Measurements from ENCODE around the gene LAMA4. TPM values are rescaled to one million over a fixed set of nuclear protein-coding genes. Genes with fewer than 3 reads are reported as not detected.

The LAMA4 gene
- total and polyA plus RNA-seq, 8 donors: 9.7 to 324 (median 43.9) TPM

DNA sequence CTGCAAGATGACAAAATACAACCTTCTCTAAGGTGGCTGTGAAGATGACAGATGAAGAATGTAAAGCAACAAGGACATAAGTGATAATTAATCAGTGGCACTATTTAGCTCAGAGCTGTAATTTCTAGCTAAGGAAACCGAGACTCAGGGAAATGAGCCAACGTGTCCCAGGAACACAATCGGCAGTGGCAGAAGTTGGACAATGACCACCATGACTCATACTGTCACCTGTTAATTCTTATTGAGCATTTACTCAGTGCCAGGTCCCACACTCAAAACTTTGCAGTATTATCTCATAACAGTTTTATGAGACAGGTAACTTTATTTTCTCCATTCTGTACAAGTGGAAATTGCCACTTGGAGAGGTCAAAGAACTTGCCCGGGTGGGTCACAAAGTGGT, 55.8 kb downstream of the LAMA4 start:
- no peak for DNase-seq
- Histone ChIP-seq H3K27me3 (no peaks in the 10 kb centered on the region), H3K36me3 (peaks cover 0 to 20% (median 0%) of the 10 kb centered on the region in 4 donors), H3K4me1 (peaks cover 0 to 20% (median 7%) of the 10 kb centered on the region in 4 donors), H3K4me3 (no peak overlapping the region), H3K27ac (peak overlapping the region in 1 of 5 donors; percentile 43), H3K9me3 (no peaks in the 10 kb centered on the region)
- TF ChIP-seq EP300 (IDR thresholded peaks at IDR 0.05): no peak
- TF ChIP-seq POLR2AphosphoS5 (IDR thresholded peaks at IDR 0.05): no peak
- TF ChIP-seq POLR2A (IDR thresholded peaks at IDR 0.05): no peak
- TF ChIP-seq, protein P1, sequence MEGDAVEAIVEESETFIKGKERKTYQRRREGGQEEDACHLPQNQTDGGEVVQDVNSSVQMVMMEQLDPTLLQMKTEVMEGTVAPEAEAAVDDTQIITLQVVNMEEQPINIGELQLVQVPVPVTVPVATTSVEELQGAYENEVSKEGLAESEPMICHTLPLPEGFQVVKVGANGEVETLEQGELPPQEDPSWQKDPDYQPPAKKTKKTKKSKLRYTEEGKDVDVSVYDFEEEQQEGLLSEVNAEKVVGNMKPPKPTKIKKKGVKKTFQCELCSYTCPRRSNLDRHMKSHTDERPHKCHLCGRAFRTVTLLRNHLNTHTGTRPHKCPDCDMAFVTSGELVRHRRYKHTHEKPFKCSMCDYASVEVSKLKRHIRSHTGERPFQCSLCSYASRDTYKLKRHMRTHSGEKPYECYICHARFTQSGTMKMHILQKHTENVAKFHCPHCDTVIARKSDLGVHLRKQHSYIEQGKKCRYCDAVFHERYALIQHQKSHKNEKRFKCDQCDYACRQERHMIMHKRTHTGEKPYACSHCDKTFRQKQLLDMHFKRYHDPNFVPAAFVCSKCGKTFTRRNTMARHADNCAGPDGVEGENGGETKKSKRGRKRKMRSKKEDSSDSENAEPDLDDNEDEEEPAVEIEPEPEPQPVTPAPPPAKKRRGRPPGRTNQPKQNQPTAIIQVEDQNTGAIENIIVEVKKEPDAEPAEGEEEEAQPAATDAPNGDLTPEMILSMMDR (IDR thresholded peaks at IDR 0.05): no peak
- intact Hi-C loops (cut with DNase I; ENCODE audit: low total_unique reads): no loop called here
- WGBS, 5 donors: 54 to 69% (median 61%) methylated on average over 4 of the region's 4 CpGs

DNA sequence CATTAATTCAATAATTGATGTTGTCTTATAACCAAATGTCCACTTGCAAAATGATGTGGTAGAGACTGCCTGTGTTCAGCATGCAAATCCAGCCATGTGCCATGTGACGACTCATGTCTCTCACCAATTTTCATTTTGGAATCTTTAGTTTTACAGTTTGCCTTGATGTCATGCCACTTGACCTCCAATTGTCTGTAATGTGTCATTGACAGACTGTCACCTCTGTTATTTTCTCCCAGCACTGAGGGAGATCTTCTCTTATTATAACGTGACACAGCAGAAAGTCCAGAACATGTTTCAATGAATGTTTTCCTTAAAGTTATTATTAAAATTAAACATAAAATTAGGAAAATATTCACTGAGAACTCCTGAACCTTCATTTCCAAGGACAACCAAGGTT, 56.7 kb downstream of the LAMA4 start:
- H3K9me3 ChIP-seq: no peaks in the 10 kb centered on the region
- no peaks in the 10 kb centered on the region for H3K27me3 ChIP-seq
- H3K36me3 ChIP-seq: peaks cover 0 to 23% (median 0%) of the 10 kb centered on the region in 4 donors
- TF ChIP-seq EP300 (IDR thresholded peaks at IDR 0.05): no peak
- TF ChIP-seq, protein P1 (IDR thresholded peaks at IDR 0.05): no peak
- TF ChIP-seq POLR2A (IDR thresholded peaks at IDR 0.05): no peak
- no peak for TF ChIP-seq POLR2AphosphoS5 (IDR thresholded peaks at IDR 0.05)
- no peak for DNase-seq
- H3K27ac ChIP-seq: no peak overlapping the region
- intact Hi-C loops (cut with DNase I; ENCODE audit: low total_unique reads): no loop called here
- H3K4me3 ChIP-seq: no peak overlapping the region
- 86 to 97% (median 94%) methylated on average over 2 of the region's 2 CpGs for WGBS, 5 donors
- H3K4me1 ChIP-seq: peaks cover 0 to 10% (median 1%) of the 10 kb centered on the region in 4 donors

DNA sequence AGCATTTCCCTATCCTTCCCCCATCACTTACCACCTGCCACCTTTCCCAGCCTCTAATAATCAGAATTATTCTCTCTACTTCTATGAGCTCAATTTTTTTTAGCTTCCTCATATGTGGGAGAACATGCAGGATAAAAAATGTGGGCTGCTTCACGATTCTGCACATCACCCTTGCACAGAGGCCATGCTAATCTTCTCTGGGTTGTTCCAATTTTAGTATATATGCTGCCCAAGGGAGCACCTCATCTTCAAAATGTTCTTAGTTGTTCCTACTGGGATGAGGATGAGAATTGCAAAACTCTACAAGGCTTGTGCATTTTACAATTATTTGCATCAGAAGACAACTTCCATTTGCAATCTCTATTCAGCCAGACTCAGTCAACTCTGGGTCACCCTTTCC, 58.1 kb downstream of the LAMA4 start:
- DNase-seq: no peak
- Histone ChIP-seq H3K27me3 (no peaks in the 10 kb centered on the region), H3K27ac (no peak overlapping the region), H3K36me3 (peaks cover 0 to 27% (median 4%) of the 10 kb centered on the region in 4 donors), H3K4me3 (no peak overlapping the region), H3K4me1 (peaks cover 0 to 10% (median 0%) of the 10 kb centered on the region in 4 donors), H3K9me3 (no peaks in the 10 kb centered on the region)
- 59 to 86% (median 76%) methylated on average over 1 of the region's 1 CpG for WGBS, 5 donors
- intact Hi-C loops (cut with DNase I; ENCODE audit: low total_unique reads): no loop called here
- no peak for TF ChIP-seq POLR2A (IDR thresholded peaks at IDR 0.05)
- TF ChIP-seq, protein P1 (IDR thresholded peaks at IDR 0.05): no peak
- TF ChIP-seq EP300 (IDR thresholded peaks at IDR 0.05): no peak
- TF ChIP-seq POLR2AphosphoS5 (IDR thresholded peaks at IDR 0.05): no peak

DNA sequence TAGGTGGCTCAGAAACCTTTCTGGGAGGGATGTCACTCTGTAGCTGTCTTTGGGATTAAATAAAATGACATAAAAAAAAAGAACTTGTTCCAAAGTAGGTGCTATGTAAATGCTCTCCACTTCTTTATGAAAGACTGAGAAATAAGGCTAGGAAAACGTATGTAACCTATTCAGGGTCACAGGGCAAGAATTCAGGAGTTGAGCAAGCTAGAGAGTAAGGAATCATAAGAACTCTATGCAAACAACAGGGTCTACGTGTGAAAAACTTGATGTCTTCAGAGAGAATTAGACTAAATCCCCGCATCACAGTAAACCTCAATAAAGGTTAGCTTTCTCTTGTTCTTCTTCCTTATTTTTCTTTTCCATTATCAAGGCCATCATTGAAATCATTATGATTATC, 59.2 kb downstream of the LAMA4 start:
- Histone ChIP-seq H3K9me3 (no peaks in the 10 kb centered on the region), H3K27me3 (no peaks in the 10 kb centered on the region), H3K36me3 (peaks cover 0 to 18% (median 6%) of the 10 kb centered on the region in 4 donors), H3K27ac (no peak overlapping the region), H3K4me3 (no peak overlapping the region), H3K4me1 (peaks cover 0 to 13% (median 2%) of the 10 kb centered on the region in 4 donors)
- no peak for DNase-seq
- TF ChIP-seq POLR2A (IDR thresholded peaks at IDR 0.05) (no peak), EP300 (IDR thresholded peaks at IDR 0.05) (no peak), POLR2AphosphoS5 (IDR thresholded peaks at IDR 0.05) (no peak)
- TF ChIP-seq, protein P1 (IDR thresholded peaks at IDR 0.05): no peak
- intact Hi-C loops (cut with DNase I; ENCODE audit: low total_unique reads): no loop called here
- 69 to 88% (median 79%) methylated on average over 3 of the region's 3 CpGs for WGBS, 5 donors
